ENCODE measurements around the gene MAPK8IP2.

The MAPK8IP2 gene

DNA sequence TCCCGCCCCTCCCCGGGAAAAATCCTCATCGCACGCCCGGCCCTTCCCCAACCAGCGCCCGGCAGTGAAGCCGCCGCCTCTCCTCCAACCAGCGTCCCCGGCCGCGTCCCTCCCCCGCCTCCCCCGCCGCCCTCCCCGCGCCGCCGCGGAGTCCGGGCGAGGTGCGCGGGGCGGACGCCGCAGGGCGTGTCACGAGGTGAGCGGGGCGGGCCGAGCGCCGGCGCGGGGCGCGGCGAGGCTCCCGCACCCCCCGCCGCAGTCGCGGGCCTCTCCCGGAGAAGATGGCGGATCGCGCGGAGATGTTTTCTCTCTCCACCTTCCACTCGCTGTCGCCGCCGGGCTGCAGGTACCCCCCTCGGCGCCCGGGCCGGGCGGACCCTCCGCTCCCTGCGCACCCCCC, at the start of gene MAPK8IP2:
Gene MAPK8IP2, plus strand, starts transcription at position 256 of the 400 bp plus-strand sequence. Its CDS starts 26 bp downstream, at position 282.
- H3K9ac ChIP-seq (ENCODE audit: insufficient read length, low read depth) = peak within 1 kb of the TSS; percentile 58
- no peak for TF ChIP-seq ZNF274 (IDR thresholded peaks at IDR 0.05; ENCODE audit: low read depth, low read length)
- TF ChIP-seq SUZ12 (IDR thresholded peaks at IDR 0.05; ENCODE audit: extremely low read depth, insufficient read depth, insufficient read length) = no peak
- TF ChIP-seq YY1 (IDR thresholded peaks at IDR 0.05; ENCODE audit: insufficient read depth, insufficient read length) = no peak
- H3K36me3 ChIP-seq (ENCODE audit: insufficient read depth, insufficient read length, low read length) = peaks cover 16% of the 10 kb centered on the region
- no peaks in the 10 kb centered on the region for H3K27me3 ChIP-seq (ENCODE audit: insufficient read depth, insufficient read length)
- H3K4me3 ChIP-seq (ENCODE audit: insufficient read length, low read depth) = peak within 1 kb of the TSS; percentile 37
- no peak for DNase-seq (ENCODE audit: low read depth, low spot score)
- H3K4me1 ChIP-seq (ENCODE audit: insufficient read depth, insufficient read length) = peaks cover 3% of the 10 kb centered on the region
- H3K9me3 ChIP-seq (ENCODE audit: insufficient read depth, low read length) = no peaks in the 10 kb centered on the region

GRCh38 chr22:50551160-50551752, 49.3 kb upstream of the MAPK8IP2 start:
- DNase-seq (ENCODE audit: low read depth, low spot score) = no peak

GRCh38 chr22:50553310-50553709, 47.3 kb upstream of the MAPK8IP2 start:
- Histone ChIP-seq H3K4me3 (ENCODE audit: insufficient read length, low read depth) (no peak overlapping the region), H3K9me3 (ENCODE audit: insufficient read depth, low read length) (no peaks in the 10 kb centered on the region), H3K27me3 (ENCODE audit: insufficient read depth, insufficient read length) (no peaks in the 10 kb centered on the region)

More at GRCh38 chr22:50551160-50551752, 49.3 kb upstream of the MAPK8IP2 start:
- no peak for TF ChIP-seq YY1 (IDR thresholded peaks at IDR 0.05; ENCODE audit: insufficient read depth, insufficient read length)
- TF ChIP-seq ZNF274 (IDR thresholded peaks at IDR 0.05; ENCODE audit: low read depth, low read length) = no peak
- no peak for TF ChIP-seq SUZ12 (IDR thresholded peaks at IDR 0.05; ENCODE audit: extremely low read depth, insufficient read depth, insufficient read length)
- H3K9me3 ChIP-seq (ENCODE audit: insufficient read depth, low read length) = no peaks in the 10 kb centered on the region
- no peaks in the 10 kb centered on the region for H3K4me1 ChIP-seq (ENCODE audit: insufficient read depth, insufficient read length)
- H3K36me3 ChIP-seq (ENCODE audit: insufficient read depth, insufficient read length, low read length) = no peaks in the 10 kb centered on the region
- H3K27me3 ChIP-seq (ENCODE audit: insufficient read depth, insufficient read length) = no peaks in the 10 kb centered on the region
- no peak overlapping the region for H3K9ac ChIP-seq (ENCODE audit: insufficient read length, low read depth)
- no peak overlapping the region for H3K4me3 ChIP-seq (ENCODE audit: insufficient read length, low read depth)

GRCh38 chr22:50556703-50557102, 43.9 kb upstream of the MAPK8IP2 start:
- H3K9me3 ChIP-seq (ENCODE audit: insufficient read depth, low read length) = no peaks in the 10 kb centered on the region
- TF ChIP-seq YY1 (IDR thresholded peaks at IDR 0.05; ENCODE audit: insufficient read depth, insufficient read length) (no peak), SUZ12 (IDR thresholded peaks at IDR 0.05; ENCODE audit: extremely low read depth, insufficient read depth, insufficient read length) (no peak), ZNF274 (IDR thresholded peaks at IDR 0.05; ENCODE audit: low read depth, low read length) (no peak)
- no peaks in the 10 kb centered on the region for H3K36me3 ChIP-seq (ENCODE audit: insufficient read depth, insufficient read length, low read length)
- H3K9ac ChIP-seq (ENCODE audit: insufficient read length, low read depth) = no peak overlapping the region
- H3K4me1 ChIP-seq (ENCODE audit: insufficient read depth, insufficient read length) = peaks cover 2% of the 10 kb centered on the region
- DNase-seq (ENCODE audit: low read depth, low spot score) = no peak
- H3K27me3 ChIP-seq (ENCODE audit: insufficient read depth, insufficient read length) = no peaks in the 10 kb centered on the region
- no peak overlapping the region for H3K4me3 ChIP-seq (ENCODE audit: insufficient read length, low read depth)

More at GRCh38 chr22:50553310-50553709, 47.3 kb upstream of the MAPK8IP2 start:
- TF ChIP-seq SUZ12 (IDR thresholded peaks at IDR 0.05; ENCODE audit: extremely low read depth, insufficient read depth, insufficient read length) (no peak), YY1 (IDR thresholded peaks at IDR 0.05; ENCODE audit: insufficient read depth, insufficient read length) (no peak), ZNF274 (IDR thresholded peaks at IDR 0.05; ENCODE audit: low read depth, low read length) (no peak)
- H3K4me1 ChIP-seq (ENCODE audit: insufficient read depth, insufficient read length) = no peaks in the 10 kb centered on the region
- DNase-seq (ENCODE audit: low read depth, low spot score) = no peak
- no peaks in the 10 kb centered on the region for H3K36me3 ChIP-seq (ENCODE audit: insufficient read depth, insufficient read length, low read length)
- H3K9ac ChIP-seq (ENCODE audit: insufficient read length, low read depth) = no peak overlapping the region

DNA sequence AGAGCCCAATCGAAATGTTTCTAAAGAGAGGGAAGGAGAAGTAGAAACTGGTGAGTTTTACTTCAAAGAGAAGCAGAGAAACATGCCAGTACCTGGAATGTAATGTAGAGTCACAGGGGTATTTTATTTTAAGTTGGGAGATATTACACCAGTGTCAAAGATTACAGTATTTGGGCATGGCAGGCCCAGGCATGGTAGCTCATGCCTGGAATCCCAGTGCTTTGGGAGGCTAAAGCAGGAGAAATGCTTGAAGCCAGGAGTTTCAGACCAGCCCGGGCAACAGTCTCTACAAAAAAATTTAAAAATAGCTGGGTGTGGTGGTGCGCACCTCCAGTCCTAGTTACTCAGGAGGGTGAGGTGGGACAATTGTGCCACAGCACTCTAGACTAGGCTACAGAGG, 40.6 kb upstream of the MAPK8IP2 start:
- H3K4me3 ChIP-seq (ENCODE audit: insufficient read length, low read depth) = no peak overlapping the region
- no peak for DNase-seq (ENCODE audit: low read depth, low spot score)
- peaks cover 3% of the 10 kb centered on the region for H3K4me1 ChIP-seq (ENCODE audit: insufficient read depth, insufficient read length)
- no peaks in the 10 kb centered on the region for H3K9me3 ChIP-seq (ENCODE audit: insufficient read depth, low read length)
- H3K36me3 ChIP-seq (ENCODE audit: insufficient read depth, insufficient read length, low read length) = no peaks in the 10 kb centered on the region
- peaks cover 21% of the 10 kb centered on the region for H3K27me3 ChIP-seq (ENCODE audit: insufficient read depth, insufficient read length)
- TF ChIP-seq YY1 (IDR thresholded peaks at IDR 0.05; ENCODE audit: insufficient read depth, insufficient read length) = no peak
- TF ChIP-seq ZNF274 (IDR thresholded peaks at IDR 0.05; ENCODE audit: low read depth, low read length) = no peak
- no peak for TF ChIP-seq SUZ12 (IDR thresholded peaks at IDR 0.05; ENCODE audit: extremely low read depth, insufficient read depth, insufficient read length)
- no peak overlapping the region for H3K9ac ChIP-seq (ENCODE audit: insufficient read length, low read depth)

DNA sequence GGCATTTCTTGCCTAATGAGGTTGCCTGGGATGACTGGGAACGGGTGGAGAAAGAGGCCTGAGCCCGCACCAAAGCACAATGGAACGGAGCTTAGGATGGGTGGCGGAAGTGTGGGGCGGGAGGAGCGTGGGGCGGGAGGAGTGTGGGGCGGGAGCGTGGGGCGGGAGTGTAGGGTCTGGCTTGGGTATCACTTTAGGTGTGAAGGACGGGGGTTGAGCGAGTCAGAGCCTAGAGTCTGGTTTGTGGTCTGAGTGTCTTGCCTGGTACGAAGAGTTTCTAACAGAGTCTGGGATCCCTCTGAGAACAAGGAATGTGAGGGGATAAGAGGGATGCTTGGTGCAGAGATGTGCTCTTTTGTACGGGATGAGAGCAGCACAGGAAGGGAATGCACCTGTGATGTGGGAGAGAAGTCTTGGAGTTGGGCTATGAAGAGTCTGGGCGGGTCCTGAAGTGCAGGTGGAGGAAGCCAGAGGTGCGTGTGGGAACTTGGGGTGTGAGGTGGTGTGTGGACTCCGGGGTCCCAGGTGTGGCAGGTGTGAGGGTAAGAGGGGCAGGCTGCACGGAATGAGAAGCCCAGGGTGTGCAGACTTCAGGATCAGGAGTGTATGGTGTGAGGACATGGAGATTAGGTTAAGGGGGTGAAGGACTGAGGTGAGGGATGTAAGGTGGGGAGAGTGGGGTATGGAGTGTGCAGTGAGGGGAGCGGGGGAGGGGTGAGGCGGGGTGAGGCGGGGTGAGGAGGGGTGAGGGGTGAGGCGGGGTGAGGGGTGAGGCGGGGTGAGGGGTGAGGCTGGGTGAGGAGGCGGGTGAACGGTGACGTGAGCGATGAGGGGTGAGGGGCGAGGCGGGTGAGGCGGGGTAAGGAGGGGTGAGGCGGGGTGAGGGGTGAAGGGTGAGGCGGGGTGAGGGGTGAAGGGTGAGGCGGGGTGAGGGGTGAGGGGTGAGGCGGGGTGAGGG, 38.9 kb upstream of the MAPK8IP2 start:
- Histone ChIP-seq H3K9ac (ENCODE audit: insufficient read length, low read depth) (no peak overlapping the region), H3K9me3 (ENCODE audit: insufficient read depth, low read length) (no peaks in the 10 kb centered on the region), H3K4me3 (ENCODE audit: insufficient read length, low read depth) (no peak overlapping the region), H3K36me3 (ENCODE audit: insufficient read depth, insufficient read length, low read length) (no peaks in the 10 kb centered on the region), H3K27me3 (ENCODE audit: insufficient read depth, insufficient read length) (peaks cover 23% of the 10 kb centered on the region), H3K4me1 (ENCODE audit: insufficient read depth, insufficient read length) (peaks cover 3% of the 10 kb centered on the region)
- no peak for TF ChIP-seq ZNF274 (IDR thresholded peaks at IDR 0.05; ENCODE audit: low read depth, low read length)
- no peak for TF ChIP-seq YY1 (IDR thresholded peaks at IDR 0.05; ENCODE audit: insufficient read depth, insufficient read length)
- TF ChIP-seq SUZ12 (IDR thresholded peaks at IDR 0.05; ENCODE audit: extremely low read depth, insufficient read depth, insufficient read length) = no peak
- DNase-seq (ENCODE audit: low read depth, low spot score) = no peak
